Umbilical cord (tissue), 2 donors: ENCODE data around the gene LGALS7. TPM values are rescaled to one million over a fixed set of nuclear protein-coding genes. Genes with fewer than 3 reads are reported as not detected.
"Not testable (repeated sequence)": the region's sequence is repeated elsewhere in the genome, so short reads cannot be mapped to it uniquely, and the experiment has no call there.

Experiments
- DNase-seq: peaks from one replicate; pipeline ENCODE4 v3.0.0-alpha.2; 2015; ENCODE audit warnings: low spot score
- total RNA-seq: library from RNA; depleted of rRNA; stranded (reverse); fragments of >200 nt; gene quantifications from one replicate; pipeline ENCODE4 v1.2.3, GENCODE V29; 2014; ENCODE audit warnings: low replicate concordance; ENCODE audit not compliant: insufficient read depth

Gene LGALS7
- 4.3 TPM for total RNA-seq

- no peak for DNase-seq
These were observed at the start of gene LGALS7 for GRCh38 chr19:38773469-38774177. Gene LGALS7, minus strand, starts transcription at chr19:38773517. Its CDS starts 25 bp downstream, at chr19:38773492.

DNA sequence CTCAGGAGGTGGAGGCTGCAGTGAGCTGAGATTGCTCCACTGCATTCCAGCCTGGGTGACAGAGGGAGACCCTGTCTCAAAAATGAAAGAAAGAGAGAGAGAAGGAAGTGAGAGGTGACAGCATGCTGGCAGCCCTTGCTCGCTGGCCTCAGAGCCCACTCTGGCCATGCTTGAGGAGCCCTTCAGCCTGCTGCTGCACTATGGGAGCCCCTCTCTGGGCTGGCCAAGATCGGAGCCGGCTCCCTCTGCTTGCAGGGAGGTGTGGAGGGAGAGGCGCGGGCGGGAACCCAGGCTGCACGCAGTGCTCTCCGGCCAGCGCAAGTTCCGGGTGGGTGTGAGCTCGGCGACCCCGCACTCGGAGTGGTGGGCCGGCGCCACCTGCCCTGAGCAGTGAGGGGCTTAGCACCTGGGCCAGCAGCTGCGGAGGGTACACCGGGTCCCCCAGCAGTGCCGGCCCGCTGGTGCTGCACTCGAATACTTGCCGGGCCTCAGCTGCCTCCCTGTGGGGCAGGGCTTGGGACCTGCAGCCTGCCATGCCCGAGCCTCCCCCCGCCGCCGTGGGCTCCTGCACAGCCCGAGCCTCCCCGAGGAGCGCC, 48.0 kb upstream of the LGALS7 start:
- DNase-seq: not testable (repeated sequence)

DNA sequence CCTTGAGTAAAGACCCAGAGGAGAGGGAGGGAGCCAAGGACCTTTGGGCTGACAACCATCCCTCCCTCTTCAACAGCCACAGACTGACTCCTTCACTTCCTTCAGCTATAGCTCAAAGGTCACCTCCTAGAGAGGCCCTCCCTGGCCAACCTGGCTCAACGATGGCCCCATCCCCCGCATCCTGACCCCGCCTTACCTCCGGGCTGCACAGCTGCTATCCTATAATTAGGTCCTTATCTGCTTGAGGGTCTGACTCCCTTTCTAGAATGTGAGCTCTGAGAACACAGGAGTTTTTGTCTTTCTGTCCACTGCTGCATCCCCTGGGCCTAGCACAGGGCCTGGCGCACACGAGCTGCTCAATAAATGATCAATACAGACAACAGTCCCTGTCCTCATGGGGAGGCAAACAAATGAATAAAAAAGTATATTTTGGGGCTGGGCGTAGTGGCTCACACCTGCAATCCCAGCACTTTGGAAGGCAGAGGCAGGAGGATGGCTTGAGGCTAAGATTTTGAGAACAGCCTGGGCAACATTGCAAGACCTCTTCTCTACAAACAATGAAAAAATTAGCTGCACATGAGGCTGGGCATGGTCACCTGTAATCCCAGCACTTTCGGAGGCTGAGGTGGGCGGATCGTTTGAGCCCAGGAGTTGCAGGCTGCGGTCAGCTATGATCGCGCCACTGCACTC, 46.1 kb upstream of the LGALS7 start:
- DNase-seq: no peak

- DNase-seq: no peak
These were observed 43.8 kb upstream of the LGALS7 start for GRCh38 chr19:38817081-38817480.

DNA sequence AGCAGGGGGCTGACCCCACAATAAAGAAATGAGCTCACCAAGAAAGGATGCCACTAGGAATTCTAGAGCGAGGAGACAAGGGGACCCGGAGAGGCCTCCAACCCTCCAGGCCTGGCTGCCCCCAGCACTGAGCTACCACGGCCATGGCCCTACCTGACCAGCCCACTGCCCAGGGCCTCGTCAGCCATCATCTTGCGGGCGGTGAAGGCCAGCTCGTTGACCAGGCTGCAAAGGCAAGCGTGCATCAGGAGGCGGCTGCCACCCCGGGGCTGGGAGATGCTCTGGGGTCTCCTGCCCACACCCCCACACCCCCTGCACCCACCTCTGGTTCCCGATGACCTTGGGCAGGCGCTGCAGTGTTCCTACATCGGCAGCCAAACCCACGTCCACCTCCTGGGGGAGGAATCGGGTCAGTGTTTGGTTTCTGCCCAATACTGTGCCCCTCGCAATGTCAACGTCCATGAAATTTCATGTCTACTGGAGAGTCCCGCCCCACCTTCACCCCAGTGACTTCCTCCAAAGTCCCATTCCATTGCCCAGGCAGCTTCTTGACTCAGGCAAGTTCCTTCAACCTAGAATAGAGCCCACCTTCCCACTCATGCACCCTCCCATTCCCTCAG, 42.9 kb upstream of the LGALS7 start:
- DNase-seq: no peak

GRCh38 chr19:38815059-38816001, 42.0 kb upstream of the LGALS7 start:
- no peak for DNase-seq

GRCh38 chr19:38813932-38814331, 40.6 kb upstream of the LGALS7 start:
- DNase-seq: not testable (repeated sequence)

- DNase-seq: no peak
These were observed 40.0 kb upstream of the LGALS7 start for GRCh38 chr19:38813323-38813722.

DNA sequence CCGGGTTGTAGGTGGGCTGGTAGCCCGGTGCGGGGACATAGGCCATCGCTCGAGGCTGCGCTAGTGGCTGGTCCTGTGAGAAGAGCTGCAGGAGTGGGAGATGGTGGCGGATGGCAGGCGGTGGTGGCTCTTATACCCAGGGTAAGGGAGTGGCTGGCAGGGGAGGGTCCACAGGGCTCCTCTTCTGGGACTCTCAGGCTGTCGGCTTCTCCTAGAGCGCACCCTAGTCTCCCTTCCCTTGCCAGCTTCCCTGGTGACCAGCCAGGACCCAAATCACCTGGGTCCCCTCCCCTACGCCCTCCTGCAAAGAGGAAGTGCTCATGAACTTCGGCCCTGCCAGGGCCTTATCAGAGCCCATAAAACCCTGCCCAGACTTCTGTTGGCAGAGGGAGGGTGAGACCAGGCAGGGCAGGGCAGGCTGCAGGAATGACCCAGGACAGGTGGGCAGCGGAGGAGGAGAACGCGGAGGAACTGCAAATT, 39.6 kb upstream of the LGALS7 start, which contains the start of gene LGALS4:
Gene LGALS4 (minus strand): TSS at position 105 of the 480 bp plus-strand sequence. CDS start 59 bp downstream, at position 46.
- no peak for DNase-seq

DNA sequence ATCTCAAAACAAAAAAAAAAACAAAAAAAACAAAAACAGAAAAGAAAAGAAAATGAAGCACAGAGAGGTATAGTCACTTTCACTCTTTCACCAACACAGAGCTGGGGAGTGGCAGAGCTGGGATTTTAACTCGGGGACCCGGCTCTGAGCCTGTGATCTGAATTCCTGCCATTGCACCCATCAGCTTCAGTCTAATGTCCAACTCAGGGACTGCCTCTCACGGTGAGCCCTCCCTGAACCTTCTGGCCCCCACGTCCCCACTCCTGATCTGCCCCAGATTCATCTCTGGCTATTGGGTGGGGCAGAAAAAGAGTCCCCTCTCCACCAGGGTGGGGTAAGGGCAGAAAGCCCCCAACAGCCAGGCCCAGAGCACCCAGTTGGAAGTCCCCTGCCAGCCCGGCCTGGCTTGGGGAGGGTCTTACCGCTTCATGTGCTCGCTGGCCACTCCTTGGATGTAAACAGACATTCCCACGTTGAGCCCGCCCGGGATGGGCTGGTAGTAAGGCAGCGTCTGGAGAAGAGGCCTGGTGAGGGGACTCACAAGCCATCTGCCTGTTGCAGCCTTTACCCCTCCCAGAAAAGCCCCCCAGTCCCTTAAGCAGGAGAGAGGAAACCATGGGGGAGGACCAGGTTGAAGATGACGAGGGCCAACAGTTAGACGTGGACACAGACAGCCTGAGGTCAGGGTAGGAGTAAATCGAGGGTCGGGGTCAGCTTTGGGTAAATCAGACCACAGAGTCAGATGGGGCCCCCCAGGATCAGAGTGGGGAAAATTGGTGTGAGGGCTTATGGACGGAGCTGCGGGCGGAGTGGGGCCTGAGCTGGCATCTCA, 38.9 kb upstream of the LGALS7 start:
- DNase-seq: no peak

GRCh38 chr19:38809592-38810252, 36.4 kb upstream of the LGALS7 start:
- no peak for DNase-seq

GRCh38 chr19:38808741-38809140, 35.4 kb upstream of the LGALS7 start:
- no peak for DNase-seq

DNA sequence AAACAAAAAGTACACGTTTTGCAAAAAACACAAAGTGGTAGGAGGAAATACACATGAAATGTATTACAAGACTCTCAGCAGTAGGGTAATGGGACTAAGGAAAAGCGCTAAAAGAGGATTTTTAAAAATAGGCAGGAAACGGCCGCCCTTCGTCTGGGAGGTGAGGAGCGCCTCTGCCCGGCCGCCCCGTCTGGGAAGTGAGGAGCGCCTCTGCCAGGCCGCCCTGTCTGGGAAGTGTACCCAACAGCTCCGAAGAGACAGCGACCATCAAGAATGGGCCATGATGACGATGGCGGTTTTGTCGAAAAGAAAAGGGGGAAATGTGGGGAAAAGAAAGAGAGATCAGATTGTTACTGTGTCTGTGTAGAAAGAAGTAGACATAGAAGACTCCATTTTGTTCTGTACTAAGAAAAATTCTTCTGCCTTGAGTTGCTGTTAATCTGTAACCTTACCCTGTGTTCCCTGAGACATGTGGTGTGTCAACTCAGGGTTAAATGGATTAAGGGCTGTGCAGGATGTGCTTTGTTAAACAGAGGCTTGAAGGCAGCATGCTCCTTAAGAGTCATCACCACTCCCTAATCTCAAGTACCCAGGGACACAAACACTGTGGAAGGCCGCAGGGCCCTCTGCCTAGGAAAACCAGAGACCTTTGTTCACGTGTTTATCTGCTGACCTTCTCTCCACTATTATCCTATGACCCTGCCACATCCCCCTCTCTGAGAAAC, 34.2 kb upstream of the LGALS7 start:
- DNase-seq: not testable (repeated sequence)

GRCh38 chr19:38806371-38806770, 33.1 kb upstream of the LGALS7 start:
- DNase-seq: no peak

GRCh38 chr19:38805180-38805579, 31.9 kb upstream of the LGALS7 start:
- DNase-seq: no peak

DNA sequence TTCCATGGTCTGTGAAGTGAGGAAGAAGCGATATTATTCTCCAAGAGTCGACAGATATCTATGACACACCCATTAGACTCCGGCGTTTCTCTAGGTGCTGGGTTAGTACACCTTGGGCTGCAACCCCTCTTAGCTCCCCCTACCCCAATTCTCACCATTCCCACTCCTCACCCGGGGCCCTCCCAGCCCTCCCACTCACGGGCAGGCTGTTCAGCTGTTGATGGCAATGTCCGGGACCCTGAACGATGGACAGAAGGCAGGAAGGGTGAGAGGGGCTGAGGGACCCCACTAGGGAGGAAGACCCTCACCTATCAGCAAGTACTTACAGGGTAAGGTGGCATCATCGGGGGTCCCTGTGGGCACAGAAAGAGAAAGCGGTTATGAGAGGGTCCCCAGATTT, 30.2 kb upstream of the LGALS7 start:
- no peak for DNase-seq

DNA sequence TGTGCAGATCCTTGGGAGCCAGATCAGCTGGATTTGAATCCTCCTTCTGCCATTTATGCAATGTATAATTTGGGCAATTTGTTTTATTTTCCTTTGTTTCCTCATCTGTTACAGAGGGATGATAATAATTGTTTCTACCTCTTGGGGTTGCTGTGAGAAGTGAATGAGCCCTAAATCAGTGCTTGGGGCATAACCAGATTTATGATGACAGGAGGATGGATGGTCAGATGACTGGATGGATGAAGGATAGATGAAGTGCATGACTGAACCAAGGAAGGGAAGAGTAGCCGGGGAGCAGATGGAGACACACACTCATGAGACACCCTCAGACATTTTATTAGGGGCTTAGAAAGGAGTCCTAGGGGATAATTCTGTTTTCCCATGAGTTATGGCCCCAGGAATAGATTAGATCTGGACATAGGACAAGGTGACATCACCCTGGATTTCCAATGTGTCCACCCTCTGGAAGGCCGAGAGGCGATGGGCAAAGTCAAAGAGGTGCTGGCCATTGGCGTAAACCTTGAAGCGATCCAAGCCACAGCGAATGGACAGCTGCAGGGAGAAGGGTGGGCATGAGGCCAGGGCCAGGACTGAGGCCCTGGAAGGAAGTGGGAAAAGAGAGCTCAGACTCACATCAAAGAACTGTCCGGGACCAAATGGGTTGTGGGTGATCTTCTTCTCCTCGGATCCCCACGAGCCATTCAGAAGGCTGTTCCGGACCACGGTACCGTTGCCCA, 28.2 kb upstream of the LGALS7 start:
- DNase-seq: no peak
